Measurements from ENCODE around the gene CAMTA1. TPM values are rescaled to one million over a fixed set of nuclear protein-coding genes. Genes with fewer than 3 reads are reported as not detected.

The CAMTA1 gene
- polyA plus RNA-seq, 1 experiment: 23.1 TPM

DNA sequence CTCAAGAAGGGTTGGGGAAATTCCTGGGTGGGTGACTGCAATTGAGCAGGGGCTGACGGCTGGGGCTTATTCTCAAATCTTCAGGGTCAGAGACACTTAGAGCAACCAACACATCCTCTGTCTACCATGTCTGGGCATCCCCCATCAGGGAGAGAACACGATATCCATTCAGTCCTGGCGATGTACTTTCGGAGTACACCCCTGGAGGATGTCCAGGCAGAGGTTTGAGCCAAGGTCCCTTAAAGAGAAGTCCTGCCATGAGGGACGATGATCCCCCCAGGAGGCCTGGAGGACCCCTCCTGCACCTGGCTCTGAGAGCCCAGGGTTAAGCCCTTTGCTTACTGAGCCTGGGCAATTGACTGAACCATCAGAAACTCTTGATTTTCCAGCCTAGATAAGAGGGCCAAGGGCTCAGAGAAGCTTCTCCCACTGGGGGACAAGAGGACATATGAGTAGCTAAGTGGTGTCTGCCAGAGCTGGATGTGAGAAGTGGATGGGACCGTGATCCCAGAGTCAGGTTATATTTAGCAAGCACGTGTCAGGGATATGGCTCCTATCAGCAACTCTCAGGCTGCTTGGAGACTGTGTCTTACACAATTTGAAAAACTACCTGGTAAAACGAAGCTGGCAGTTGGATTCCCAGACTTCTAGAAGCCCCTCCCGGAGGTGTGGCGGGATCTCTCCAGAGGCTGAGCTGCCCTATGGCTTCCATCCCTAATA lies 732.5 kb downstream of the CAMTA1 start:
- Histone ChIP-seq H3K4me3 (ENCODE audit: low read depth, low read length) (no peak overlapping the region), H3K27me3 (ENCODE audit: control insufficient read depth, insufficient read depth, low read length) (no peaks in the 10 kb centered on the region), H3K36me3 (ENCODE audit: control insufficient read depth, insufficient read depth, low read length) (no peaks in the 10 kb centered on the region)
- TF ChIP-seq, protein P1, sequence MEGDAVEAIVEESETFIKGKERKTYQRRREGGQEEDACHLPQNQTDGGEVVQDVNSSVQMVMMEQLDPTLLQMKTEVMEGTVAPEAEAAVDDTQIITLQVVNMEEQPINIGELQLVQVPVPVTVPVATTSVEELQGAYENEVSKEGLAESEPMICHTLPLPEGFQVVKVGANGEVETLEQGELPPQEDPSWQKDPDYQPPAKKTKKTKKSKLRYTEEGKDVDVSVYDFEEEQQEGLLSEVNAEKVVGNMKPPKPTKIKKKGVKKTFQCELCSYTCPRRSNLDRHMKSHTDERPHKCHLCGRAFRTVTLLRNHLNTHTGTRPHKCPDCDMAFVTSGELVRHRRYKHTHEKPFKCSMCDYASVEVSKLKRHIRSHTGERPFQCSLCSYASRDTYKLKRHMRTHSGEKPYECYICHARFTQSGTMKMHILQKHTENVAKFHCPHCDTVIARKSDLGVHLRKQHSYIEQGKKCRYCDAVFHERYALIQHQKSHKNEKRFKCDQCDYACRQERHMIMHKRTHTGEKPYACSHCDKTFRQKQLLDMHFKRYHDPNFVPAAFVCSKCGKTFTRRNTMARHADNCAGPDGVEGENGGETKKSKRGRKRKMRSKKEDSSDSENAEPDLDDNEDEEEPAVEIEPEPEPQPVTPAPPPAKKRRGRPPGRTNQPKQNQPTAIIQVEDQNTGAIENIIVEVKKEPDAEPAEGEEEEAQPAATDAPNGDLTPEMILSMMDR (IDR thresholded peaks at IDR 0.05; ENCODE audit: insufficient read depth, low read depth, low read length): no peak
- DNase-seq (ENCODE audit: low read depth): no peak
- ChIA-PET POLR2A (no interaction called here), CTCF (interaction anchor here (0.8 kb wide), 1 partner anchor 17 kb away, joined by 3 read pairs; no protein-coding TSS in a partner anchor)

DNA sequence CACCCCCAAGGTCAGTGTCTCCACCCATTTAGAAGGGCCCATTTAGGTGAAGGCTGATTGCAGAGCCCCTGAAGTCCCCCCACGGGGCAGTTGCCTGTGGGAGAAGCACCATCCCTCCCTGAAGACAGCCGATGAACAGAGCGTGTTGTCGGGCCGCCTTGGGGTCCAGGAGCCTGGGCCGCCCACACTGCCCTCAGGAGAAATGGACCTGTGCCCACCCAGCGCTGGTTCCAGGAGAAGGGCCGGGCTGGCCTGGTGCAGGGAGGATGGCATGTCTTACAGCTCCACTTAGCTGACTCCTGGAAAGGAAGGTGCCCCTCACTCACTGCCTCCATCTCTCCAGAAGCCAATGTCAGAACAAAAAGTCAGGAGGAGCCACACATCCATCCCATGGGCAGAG lies 733.2 kb downstream of the CAMTA1 start:
- ChIA-PET POLR2A (no interaction called here), CTCF (interaction anchor here (0.8 kb wide), 1 partner anchor 18 kb away, joined by 3 read pairs; no protein-coding TSS in a partner anchor)
- H3K4me3 ChIP-seq (ENCODE audit: low read depth, low read length): no peak overlapping the region
- no peaks in the 10 kb centered on the region for H3K36me3 ChIP-seq (ENCODE audit: control insufficient read depth, insufficient read depth, low read length)
- TF ChIP-seq, protein P1 (IDR thresholded peaks at IDR 0.05; ENCODE audit: insufficient read depth, low read depth, low read length): no peak
- no peaks in the 10 kb centered on the region for H3K27me3 ChIP-seq (ENCODE audit: control insufficient read depth, insufficient read depth, low read length)
- DNase-seq (ENCODE audit: low read depth): no peak

DNA sequence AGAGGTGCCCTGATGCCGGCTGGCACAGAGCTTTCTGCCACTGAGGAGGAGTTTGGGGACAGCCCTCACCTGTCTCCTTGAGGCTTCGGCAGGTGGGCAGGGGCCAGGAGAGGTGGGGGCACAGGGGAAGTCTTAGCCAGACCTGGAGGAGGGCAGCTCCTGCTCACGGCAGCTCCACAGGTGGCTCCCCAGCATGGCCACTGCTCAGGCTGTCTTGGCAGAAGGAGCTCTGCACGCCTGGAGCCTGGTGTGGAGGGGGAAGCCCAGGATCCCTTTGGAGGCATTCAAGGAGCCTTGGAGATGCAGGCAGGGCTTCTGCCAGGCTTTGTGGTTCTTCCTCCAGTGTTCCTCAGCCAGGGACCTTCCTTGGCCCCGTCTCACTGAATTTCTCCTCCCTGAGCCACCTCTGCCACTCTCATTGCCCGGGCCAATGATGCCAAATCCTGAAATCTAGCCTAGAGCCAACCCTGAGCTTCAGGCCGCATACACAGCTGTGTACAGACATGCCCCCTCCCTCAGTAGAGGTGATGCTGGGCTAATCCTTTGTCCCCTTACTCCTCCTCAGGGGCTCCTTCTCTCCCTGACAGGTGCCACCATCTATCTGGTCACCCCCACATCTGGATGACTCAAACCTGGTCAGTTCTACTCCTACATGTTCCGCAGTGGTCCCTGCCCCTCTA lies 734.1 kb downstream of the CAMTA1 start:
- TF ChIP-seq, protein P1 (IDR thresholded peaks at IDR 0.05; ENCODE audit: insufficient read depth, low read depth, low read length): no peak
- Histone ChIP-seq H3K36me3 (ENCODE audit: control insufficient read depth, insufficient read depth, low read length) (no peaks in the 10 kb centered on the region), H3K27me3 (ENCODE audit: control insufficient read depth, insufficient read depth, low read length) (no peaks in the 10 kb centered on the region), H3K4me3 (ENCODE audit: low read depth, low read length) (no peak overlapping the region)
- ChIA-PET CTCF (interaction anchor here (1.2 kb wide), 1 partner anchor 9 kb away, joined by 3 read pairs; no protein-coding TSS in a partner anchor), POLR2A (no interaction called here)
- DNase-seq (ENCODE audit: low read depth): no peak

DNA sequence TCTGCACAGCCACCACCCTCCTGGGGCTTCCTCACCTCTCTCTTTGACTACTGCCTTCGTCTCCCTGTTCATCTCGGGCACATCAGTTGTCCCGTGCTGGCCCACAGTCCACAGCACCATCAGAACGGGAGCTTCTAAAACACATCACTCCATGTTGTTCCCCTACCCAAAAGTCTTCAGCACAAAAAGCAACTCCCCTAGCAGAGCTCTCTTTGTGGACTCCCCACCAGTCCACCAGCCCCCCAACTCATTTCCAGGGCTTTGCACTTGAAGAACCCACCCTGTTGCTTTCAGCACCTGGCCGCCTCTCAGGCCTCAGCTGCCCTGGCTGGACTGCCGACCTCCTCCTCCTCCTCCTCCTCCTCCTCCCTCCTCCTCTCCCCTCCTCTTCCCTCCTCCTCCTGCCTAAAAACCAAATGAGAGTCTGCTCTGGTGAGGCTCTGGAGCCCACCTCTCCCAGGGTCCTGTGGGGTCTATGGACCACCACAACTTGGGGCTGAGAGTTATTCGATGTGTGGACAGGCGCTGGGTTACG lies 734.7 kb downstream of the CAMTA1 start:
- H3K36me3 ChIP-seq (ENCODE audit: control insufficient read depth, insufficient read depth, low read length): no peaks in the 10 kb centered on the region
- TF ChIP-seq, protein P1 (IDR thresholded peaks at IDR 0.05; ENCODE audit: insufficient read depth, low read depth, low read length): no peak
- no peak for DNase-seq (ENCODE audit: low read depth)
- ChIA-PET CTCF (interaction anchor here (1.2 kb wide), 1 partner anchor 9 kb away, joined by 3 read pairs; no protein-coding TSS in a partner anchor), POLR2A (no interaction called here)
- H3K27me3 ChIP-seq (ENCODE audit: control insufficient read depth, insufficient read depth, low read length): no peaks in the 10 kb centered on the region
- no peak overlapping the region for H3K4me3 ChIP-seq (ENCODE audit: low read depth, low read length)

DNA sequence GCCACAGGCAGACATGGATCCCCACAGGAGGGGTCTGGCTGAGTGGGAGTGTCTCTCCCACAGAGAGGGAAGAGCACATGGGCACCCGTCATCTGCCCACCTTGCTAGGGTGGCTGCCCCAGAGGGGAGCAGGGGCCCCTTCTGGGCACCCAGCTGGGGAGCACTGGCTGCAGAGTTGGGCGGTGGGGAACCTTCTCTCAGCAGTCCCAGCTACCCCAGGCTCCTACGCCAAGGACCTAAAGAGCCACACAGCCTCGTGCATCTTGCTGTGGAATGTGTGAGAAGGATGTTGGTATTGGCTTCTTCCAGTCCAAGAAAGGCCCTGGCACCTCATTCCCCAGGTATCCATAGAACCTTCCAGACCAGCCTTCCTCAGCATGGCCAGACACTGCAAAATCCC lies 735.2 kb downstream of the CAMTA1 start:
- Histone ChIP-seq H3K27me3 (ENCODE audit: control insufficient read depth, insufficient read depth, low read length) (no peaks in the 10 kb centered on the region), H3K36me3 (ENCODE audit: control insufficient read depth, insufficient read depth, low read length) (no peaks in the 10 kb centered on the region), H3K4me3 (ENCODE audit: low read depth, low read length) (no peak overlapping the region)
- no peak for DNase-seq (ENCODE audit: low read depth)
- ChIA-PET CTCF (no interaction called here), POLR2A (no interaction called here)
- TF ChIP-seq, protein P1 (IDR thresholded peaks at IDR 0.05; ENCODE audit: insufficient read depth, low read depth, low read length): no peak
